Choroid plexus epithelial cell (primary cell): ENCODE data around the gene INO80E.

ENCODE experiments used
- DNase-seq: peaks from one replicate; pipeline ENCODE4 v3.0.0-alpha.2; 2010; ENCODE audit warnings: low read depth
- H3K4me3 ChIP-seq: 2 replicates; pipeline ENCODE4 v1.5.1; 2011; ENCODE audit warnings: low read depth, mild to moderate bottlenecking, control low read depth, low read length, moderate library complexity
- TF ChIP-seq, protein P1 (sequence below): conservative IDR thresholded peaks from 2 replicates; pipeline ENCODE4 v1.5.1; 2011; ENCODE audit warnings: low read depth, mild to moderate bottlenecking, control low read depth, inconsistent platforms, low read length, moderate library complexity

Gene INO80E

DNA sequence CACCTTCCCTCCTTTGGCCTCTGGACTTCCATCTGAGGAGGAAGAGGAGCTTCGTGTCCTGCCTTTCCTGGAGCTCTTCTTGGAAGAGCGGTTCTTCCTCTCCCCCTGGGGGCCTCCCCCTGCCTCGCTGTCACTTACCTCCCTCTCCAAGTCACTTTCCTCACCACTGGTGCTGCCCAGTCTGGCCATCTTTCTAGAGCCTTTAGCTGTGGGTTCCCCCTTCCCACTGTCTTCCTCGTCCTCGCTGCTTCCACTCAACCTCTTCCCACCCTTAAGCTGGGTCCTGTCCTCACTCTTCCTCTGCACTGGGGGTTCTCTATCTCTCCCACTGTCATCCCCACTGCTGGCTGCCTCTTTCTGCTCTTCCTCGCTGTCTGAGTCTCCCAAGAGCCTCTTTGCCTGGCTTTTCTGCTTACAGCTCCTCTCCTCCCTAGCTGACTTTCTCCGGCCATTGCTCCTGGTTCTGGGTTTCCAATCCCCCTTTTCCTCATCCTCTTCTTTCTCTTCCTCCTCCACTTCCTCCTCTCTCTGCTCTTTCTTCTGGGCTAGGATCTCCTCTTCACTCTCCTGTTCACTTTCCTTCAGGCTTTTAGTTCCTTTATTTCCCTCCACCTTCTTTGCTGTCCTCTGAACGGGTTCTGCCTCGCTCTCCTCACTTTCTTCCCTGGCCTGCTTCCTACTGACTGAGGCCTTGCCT is 2.0 kb upstream of the INO80E start:
- no peak overlapping the region for H3K4me3 ChIP-seq
- TF ChIP-seq, protein P1, sequence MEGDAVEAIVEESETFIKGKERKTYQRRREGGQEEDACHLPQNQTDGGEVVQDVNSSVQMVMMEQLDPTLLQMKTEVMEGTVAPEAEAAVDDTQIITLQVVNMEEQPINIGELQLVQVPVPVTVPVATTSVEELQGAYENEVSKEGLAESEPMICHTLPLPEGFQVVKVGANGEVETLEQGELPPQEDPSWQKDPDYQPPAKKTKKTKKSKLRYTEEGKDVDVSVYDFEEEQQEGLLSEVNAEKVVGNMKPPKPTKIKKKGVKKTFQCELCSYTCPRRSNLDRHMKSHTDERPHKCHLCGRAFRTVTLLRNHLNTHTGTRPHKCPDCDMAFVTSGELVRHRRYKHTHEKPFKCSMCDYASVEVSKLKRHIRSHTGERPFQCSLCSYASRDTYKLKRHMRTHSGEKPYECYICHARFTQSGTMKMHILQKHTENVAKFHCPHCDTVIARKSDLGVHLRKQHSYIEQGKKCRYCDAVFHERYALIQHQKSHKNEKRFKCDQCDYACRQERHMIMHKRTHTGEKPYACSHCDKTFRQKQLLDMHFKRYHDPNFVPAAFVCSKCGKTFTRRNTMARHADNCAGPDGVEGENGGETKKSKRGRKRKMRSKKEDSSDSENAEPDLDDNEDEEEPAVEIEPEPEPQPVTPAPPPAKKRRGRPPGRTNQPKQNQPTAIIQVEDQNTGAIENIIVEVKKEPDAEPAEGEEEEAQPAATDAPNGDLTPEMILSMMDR, result no peak
- no peak for DNase-seq

DNA sequence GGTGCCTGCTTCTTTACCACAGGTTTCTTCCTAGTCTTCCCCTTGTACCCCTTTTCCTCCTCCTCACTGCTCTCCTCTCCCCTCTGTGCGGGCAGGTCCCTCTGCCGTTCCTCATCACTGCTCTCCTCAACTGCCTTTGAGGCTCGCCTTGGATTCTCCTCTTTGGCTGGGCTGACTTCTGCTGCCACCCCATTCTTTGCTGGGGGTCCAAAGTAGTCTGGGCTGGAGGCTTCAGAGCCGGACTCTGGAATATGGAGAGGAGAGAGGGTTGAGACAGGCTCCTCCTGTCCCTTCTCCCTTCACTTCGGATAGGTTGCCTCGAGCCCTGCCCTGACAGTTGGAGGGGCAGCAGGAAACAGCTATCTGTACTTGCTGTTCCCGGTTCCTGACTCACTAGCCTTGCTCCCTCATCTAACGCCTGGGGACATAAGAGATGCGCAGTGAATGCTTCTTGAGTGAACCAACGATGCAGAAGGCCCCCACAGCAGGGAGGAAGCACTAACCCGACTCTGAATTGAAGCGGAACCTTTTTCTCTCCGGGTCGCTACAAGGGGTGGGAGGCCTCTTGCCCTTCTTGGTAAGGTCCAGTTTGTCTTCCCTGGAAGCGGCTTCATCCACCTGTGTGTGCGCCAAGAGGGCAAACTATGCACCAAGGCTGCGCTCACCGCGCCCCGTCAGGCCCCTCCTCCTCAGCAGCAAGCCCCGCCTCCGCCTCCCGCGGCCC is 1.3 kb upstream of the INO80E start:
- peak overlapping the region; percentile 87 for H3K4me3 ChIP-seq
- TF ChIP-seq, protein P1, result no peak
- peak; percentile 42 for DNase-seq

DNA sequence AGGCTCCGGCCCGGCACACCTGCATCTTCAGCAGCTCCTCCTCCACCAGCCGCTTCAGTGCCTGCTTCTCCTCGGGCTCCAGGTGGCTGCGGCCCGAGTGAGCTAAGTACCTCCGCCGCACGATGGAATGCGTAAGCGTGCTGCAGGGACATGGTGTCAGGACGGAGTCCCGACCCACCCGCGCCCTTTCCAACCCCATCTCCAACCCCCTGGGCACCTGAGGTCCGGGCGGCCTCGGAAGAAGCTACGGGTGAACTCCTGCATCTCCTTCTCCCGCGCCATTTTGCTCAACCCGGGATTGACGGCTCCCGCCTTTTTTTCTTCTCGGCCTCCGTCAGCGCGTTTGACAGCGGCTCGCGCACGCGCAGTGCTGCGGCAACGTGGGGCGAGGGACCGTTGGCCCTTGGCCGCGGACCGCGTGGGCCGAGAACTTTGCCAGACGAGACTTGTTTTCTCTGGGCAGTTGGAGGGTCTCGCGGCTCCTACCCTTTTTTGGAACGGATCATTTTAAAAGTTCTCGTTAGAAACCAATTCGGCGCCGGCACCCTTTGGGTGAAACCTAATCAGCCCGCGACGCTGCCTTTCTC is 624 bp upstream of the INO80E start, which contains the start of gene HIRIP3:
HIRIP3 (minus strand) TSS at position 294 of the 587 bp plus-strand sequence; CDS start at position 282, 12 bp downstream.
- H3K4me3 ChIP-seq, result peak within 1 kb of the TSS; percentile 87
- DNase-seq, result peak; percentile 79
- TF ChIP-seq, protein P1, result no peak

DNA sequence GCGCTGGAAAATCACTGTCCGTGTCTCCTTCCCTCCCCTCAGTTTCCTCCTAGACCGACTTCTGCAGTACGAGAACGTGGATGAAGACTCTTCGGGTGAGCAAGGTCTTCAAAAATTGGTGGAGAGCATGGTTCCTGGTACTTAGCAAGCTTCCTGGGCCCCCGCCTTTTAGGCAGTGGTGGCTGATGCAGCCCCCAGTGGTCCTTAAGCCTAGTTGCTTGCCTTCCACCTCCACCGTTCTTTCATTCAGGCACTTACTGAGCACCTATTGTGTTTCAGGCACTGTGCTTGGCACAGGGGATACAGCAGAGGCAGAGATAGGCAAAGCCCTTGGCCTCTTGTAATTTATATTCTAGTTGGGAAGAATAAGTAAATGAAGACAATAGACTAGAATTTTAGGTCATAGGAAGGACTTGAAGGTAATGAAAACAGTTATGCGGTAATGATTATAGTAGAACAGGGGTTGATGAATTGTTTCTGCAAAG is 767 bp downstream of the INO80E start:
- DNase-seq, result no peak
- H3K4me3 ChIP-seq, result peak overlapping the region; percentile 87
- TF ChIP-seq, protein P1, result no peak

DNA sequence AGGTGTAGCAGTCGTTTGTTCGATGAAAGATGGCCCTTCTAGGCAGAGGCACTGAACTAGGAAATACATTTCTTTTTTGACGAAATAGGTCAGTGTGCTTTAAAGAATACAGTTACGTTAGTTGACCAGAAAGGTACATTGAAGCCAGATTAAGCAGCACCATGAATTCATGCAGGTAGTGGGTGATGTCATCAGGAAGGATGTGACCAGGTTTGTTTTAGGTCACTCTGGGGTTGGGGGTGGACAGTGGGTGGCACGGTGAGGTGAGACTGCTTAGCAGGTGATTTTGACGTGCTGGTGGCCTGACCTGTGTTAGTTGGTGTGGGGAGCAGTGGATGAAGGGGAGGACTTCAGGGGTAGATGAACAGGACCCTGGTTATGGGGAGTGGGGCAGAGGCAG is 3.6 kb downstream of the INO80E start:
- TF ChIP-seq, protein P1, result no peak
- no peak overlapping the region for H3K4me3 ChIP-seq
- no peak for DNase-seq

DNA sequence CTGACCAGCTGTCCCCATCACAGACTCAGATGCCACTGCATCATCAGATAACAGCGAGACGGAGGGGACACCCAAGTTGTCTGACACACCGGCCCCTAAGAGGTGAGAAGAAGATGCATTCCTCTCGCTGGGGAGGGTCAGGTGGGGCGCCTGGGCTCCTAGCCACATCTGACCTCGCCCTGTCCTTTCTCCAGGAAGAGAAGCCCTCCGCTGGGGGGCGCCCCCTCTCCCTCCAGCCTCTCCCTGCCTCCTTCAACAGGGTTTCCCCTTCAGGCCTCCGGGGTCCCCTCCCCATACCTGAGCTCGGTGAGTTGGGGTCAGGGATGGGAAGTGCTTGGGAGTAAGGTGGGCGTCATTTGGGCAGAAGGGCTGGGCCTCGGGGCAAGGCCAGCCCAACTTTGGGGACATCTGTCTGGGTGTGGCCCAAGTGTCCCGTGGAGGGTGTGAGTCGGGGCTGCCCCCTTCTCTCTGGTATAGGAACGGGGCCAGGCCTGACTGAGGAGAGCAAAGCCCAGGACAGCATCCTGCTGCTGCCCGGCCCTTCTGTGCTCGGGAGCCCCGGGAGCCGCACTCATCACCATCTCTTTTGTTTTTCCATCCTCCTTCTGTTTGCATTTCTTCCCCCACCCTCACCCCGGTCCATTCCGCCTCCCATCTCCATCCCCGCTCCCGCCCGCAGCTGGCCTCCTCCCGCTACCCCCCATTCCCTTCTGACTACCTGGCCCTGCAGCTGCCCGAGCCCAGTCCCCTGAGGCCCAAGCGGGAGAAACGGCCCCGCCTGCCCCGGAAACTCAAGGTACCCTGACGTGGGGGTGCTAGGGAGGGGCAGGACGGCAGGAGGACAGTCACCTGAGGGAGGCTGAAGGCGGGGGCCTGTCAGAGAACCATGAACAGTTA is 4.9 kb downstream of the INO80E start:
- no peak overlapping the region for H3K4me3 ChIP-seq
- no peak for DNase-seq
- TF ChIP-seq, protein P1, result peak; percentile 21
